GM19395 (cell line): Measurements from ENCODE around the gene EPHB2.

Experiments
- ATAC-seq: cut with Tn5 transposase; IDR thresholded peaks from one replicate; pipeline ENCODE4 v1.9.1; 2021; ENCODE audit warnings: mild to moderate bottlenecking, moderate library complexity; ENCODE audit not compliant: unreplicated experiment

Gene EPHB2

GRCh38 chr1:22749919-22750684 is 39.5 kb downstream of the EPHB2 start:
- no peak for ATAC-seq

- ATAC-seq = no peak
Observed at GRCh38 chr1:22750685-22751051, 40.0 kb downstream of the EPHB2 start.

- no peak for ATAC-seq
Observed at GRCh38 chr1:22751124-22751531, 40.5 kb downstream of the EPHB2 start.

- ATAC-seq = no peak
Observed at GRCh38 chr1:22752339-22752738, 41.7 kb downstream of the EPHB2 start.

- ATAC-seq = no peak
Observed at GRCh38 chr1:22753481-22753971, 42.9 kb downstream of the EPHB2 start.

GRCh38 chr1:22754106-22754768 is 43.6 kb downstream of the EPHB2 start:
- ATAC-seq = peak; percentile 61

- no peak for ATAC-seq
Observed at GRCh38 chr1:22754824-22755223, 44.2 kb downstream of the EPHB2 start.

GRCh38 chr1:22755641-22756040 is 45.0 kb downstream of the EPHB2 start:
- no peak for ATAC-seq

GRCh38 chr1:22756125-22756735 is 45.6 kb downstream of the EPHB2 start:
- no peak for ATAC-seq

- no peak for ATAC-seq
Observed at GRCh38 chr1:22760455-22760854, 49.8 kb downstream of the EPHB2 start.

GRCh38 chr1:22761101-22761500 is 50.5 kb downstream of the EPHB2 start:
- ATAC-seq = no peak

- no peak for ATAC-seq
Observed at GRCh38 chr1:22761821-22762220, 51.2 kb downstream of the EPHB2 start.

GRCh38 chr1:22763487-22764200 is 53.0 kb downstream of the EPHB2 start:
- no peak for ATAC-seq

GRCh38 chr1:22767852-22768251 is 57.2 kb downstream of the EPHB2 start:
- no peak for ATAC-seq

- no peak for ATAC-seq
Observed at GRCh38 chr1:22769932-22770331, 59.3 kb downstream of the EPHB2 start.

GRCh38 chr1:22772014-22772413 is 61.4 kb downstream of the EPHB2 start:
- ATAC-seq = no peak

GRCh38 chr1:22773981-22774832 is 63.6 kb downstream of the EPHB2 start:
- ATAC-seq = no peak

GRCh38 chr1:22774833-22775182 is 64.2 kb downstream of the EPHB2 start:
- no peak for ATAC-seq

- no peak for ATAC-seq
Observed at GRCh38 chr1:22775478-22775877, 64.8 kb downstream of the EPHB2 start.

- ATAC-seq = no peak
Observed at GRCh38 chr1:22776035-22776613, 65.5 kb downstream of the EPHB2 start.
